ENCODE measurements around the gene PPDPF.

GRCh38 chr20:63531686-63532448 is 11.3 kb downstream of the PPDPF start:
- TF ChIP-seq, protein P1, sequence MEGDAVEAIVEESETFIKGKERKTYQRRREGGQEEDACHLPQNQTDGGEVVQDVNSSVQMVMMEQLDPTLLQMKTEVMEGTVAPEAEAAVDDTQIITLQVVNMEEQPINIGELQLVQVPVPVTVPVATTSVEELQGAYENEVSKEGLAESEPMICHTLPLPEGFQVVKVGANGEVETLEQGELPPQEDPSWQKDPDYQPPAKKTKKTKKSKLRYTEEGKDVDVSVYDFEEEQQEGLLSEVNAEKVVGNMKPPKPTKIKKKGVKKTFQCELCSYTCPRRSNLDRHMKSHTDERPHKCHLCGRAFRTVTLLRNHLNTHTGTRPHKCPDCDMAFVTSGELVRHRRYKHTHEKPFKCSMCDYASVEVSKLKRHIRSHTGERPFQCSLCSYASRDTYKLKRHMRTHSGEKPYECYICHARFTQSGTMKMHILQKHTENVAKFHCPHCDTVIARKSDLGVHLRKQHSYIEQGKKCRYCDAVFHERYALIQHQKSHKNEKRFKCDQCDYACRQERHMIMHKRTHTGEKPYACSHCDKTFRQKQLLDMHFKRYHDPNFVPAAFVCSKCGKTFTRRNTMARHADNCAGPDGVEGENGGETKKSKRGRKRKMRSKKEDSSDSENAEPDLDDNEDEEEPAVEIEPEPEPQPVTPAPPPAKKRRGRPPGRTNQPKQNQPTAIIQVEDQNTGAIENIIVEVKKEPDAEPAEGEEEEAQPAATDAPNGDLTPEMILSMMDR (IDR thresholded peaks at IDR 0.05): no peak
- TF ChIP-seq POLR2A (IDR thresholded peaks at IDR 0.05): no peak

Data from uterus (tissue), 2 donors.